CD4-positive, alpha-beta T cell treated with Interleukin-17A for 1 hour (primary cell): Measurements from ENCODE around the gene NUP205.
"Not testable (repeated sequence)": the region's sequence is repeated elsewhere in the genome, so short reads cannot be mapped to it uniquely, and the experiment has no call there.

Source experiments
- DNase-seq: peaks from one replicate; pipeline ENCODE4 v3.0.0-alpha.2; 2020

NUP205 gene

GRCh38 chr7:135668852-135669395, 111.2 kb downstream of the NUP205 start:
- not testable (repeated sequence) for DNase-seq

- DNase-seq = no peak
Observed at GRCh38 chr7:135669774-135670173, 112.1 kb downstream of the NUP205 start.

- DNase-seq = no peak
Observed at GRCh38 chr7:135670179-135670578, 112.5 kb downstream of the NUP205 start.

- peak; percentile 22 for DNase-seq
Observed at GRCh38 chr7:135672560-135673359, 115.0 kb downstream of the NUP205 start.

- DNase-seq = no peak
Observed at GRCh38 chr7:135673360-135673706, 115.6 kb downstream of the NUP205 start.

GRCh38 chr7:135678612-135679575, 121.2 kb downstream of the NUP205 start:
- no peak for DNase-seq

GRCh38 chr7:135681762-135682161, 124.0 kb downstream of the NUP205 start:
- no peak for DNase-seq

GRCh38 chr7:135682191-135682590, 124.5 kb downstream of the NUP205 start:
- DNase-seq = no peak

GRCh38 chr7:135683609-135684008, 125.9 kb downstream of the NUP205 start:
- no peak for DNase-seq

- no peak for DNase-seq
Observed at GRCh38 chr7:135684136-135684535, 126.4 kb downstream of the NUP205 start.

- DNase-seq = no peak
Observed at GRCh38 chr7:135684699-135685098, 127.0 kb downstream of the NUP205 start.

GRCh38 chr7:135685306-135686084, 127.8 kb downstream of the NUP205 start:
- no peak for DNase-seq

- DNase-seq = no peak
Observed at GRCh38 chr7:135687466-135687865, 129.7 kb downstream of the NUP205 start.

- DNase-seq = no peak
Observed at GRCh38 chr7:135690566-135690965, 132.8 kb downstream of the NUP205 start.

- DNase-seq = no peak
Observed at GRCh38 chr7:135692055-135692454, 134.3 kb downstream of the NUP205 start.

GRCh38 chr7:135692606-135693005, 134.9 kb downstream of the NUP205 start:
- DNase-seq = not testable (repeated sequence)

- no peak for DNase-seq
Observed at GRCh38 chr7:135693558-135693957, 135.8 kb downstream of the NUP205 start.

- DNase-seq = no peak
Observed at GRCh38 chr7:135697276-135698049, 139.7 kb downstream of the NUP205 start.
